Embryonic facial prominence (tissue), 1 donor: ENCODE measurements around the gene KCNS1.
"Not testable (repeated sequence)": the region's sequence is repeated elsewhere in the genome, so short reads cannot be mapped to it uniquely, and the experiment has no call there.

Source experiments
- DNase-seq: peaks from one replicate; pipeline ENCODE4 v3.0.0-alpha.2; 2016; ENCODE audit errors: extremely low spot score

The KCNS1 gene

GRCh38 chr20:45077559-45077958 lies 23.4 kb downstream of the KCNS1 start:
- DNase-seq: no peak

DNA sequence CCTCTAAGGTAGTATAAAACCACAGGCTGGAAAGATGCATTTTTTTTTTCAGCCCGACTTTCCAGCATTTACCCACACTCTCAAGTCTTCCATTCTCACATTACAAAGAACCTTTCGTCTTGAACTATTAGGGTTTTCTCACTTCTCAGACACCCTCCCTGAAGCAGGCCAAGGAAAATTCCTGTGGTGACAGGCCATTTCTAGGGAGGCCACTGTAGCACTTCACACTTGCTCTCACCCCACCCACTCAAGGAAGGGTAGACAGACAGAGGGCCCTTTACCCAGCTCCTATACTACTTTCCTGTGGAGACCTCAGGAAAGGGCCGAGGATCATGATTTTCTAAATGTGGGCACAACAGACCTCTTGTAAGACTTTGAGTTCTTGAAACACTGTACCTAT lies 27.7 kb downstream of the KCNS1 start:
- no peak for DNase-seq

DNA sequence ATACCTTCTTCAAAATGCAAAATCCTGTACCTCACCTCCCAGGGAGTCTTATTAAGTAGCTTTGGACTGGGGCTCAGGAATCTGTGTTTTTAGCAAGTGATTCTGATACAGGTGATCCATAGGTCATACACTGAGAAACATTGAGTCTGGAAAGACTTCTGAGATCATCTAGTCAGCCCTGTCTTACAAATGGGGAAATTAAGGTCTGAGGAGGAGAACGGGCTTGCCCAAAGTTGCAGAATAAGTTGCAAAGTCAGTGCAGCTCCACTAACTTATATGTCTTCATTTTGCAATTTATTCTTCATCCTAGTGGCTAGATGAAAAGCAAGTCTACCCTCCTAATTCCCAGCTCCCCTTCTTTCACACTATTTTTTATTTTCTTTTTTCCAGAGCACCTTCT lies 28.9 kb downstream of the KCNS1 start:
- no peak for DNase-seq

DNA sequence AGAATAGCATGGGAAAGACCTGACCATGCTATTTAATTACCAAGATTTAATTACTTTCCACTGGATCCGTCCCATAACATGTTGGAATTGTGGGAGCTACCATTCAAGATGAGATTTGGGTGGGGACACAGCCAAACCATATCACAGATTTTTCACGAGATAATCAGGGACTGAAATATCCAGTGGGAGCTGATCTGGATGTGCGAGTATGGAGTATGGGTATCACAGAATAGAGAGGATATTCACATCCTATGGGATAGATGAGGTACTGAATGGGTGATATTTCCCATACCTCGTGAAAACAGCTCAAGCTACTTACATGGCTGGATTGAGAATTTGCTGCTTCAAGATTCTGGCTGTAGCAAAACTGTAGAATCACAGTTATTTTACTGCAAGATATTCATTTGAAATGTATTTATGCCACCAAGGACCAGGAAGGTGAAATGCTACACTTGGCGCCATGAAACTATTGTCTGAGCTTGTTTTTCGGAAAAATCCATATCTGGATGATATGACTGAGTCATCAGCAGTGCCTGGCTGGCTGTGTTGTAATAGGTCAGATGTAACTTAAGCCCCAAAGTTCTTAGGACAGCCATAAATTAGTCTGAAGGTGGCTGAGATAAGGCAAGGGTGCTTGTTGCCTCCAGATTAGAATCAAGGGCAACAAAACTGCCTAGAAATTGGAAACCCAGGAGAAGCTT lies 29.8 kb downstream of the KCNS1 start:
- DNase-seq: no peak

GRCh38 chr20:45069261-45069660 lies 31.7 kb downstream of the KCNS1 start:
- DNase-seq: no peak

GRCh38 chr20:45067558-45067957 lies 33.4 kb downstream of the KCNS1 start:
- no peak for DNase-seq

GRCh38 chr20:45067087-45067486 lies 33.8 kb downstream of the KCNS1 start:
- no peak for DNase-seq

GRCh38 chr20:45066372-45066771 lies 34.6 kb downstream of the KCNS1 start:
- DNase-seq: no peak

GRCh38 chr20:45064812-45065211 lies 36.1 kb downstream of the KCNS1 start:
- DNase-seq: no peak

DNA sequence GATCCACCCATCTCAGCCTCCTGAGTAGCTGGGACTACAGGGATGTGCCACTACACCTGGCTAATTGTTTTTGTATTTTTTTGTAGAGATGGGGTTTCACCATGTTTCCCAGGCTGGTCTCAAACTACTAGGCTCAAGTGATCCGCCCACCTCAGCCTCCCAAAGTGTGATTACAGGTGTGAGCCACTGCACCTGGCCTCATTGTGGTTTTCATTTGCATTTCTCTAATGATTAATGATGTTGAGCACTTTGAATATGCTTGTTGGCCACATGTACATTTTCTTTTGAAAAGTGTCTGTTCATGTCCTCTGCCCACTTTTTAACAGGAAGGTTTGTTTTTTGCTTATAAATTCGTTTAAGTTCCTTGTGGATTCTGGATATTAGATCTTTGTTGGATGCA lies 37.8 kb downstream of the KCNS1 start:
- DNase-seq: not testable (repeated sequence)

DNA sequence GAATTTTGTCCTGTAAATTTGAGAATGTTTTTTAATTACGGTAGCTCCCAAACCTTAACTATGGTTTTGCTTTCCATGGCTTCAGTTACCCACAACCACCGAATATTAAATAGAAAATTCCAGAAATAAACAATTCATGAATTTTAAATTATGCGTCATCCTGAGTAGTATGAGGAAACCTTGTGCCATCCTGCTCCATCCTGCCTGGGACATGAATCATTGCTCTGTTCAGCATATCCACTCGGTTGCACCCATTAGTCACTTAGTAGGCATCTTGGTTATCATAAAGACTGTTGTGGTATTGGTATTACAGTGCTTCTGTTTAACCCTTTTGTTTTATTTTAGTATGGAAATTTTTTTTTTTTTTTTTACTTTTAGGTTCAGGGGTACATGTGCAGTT lies 39.7 kb downstream of the KCNS1 start:
- no peak for DNase-seq

DNA sequence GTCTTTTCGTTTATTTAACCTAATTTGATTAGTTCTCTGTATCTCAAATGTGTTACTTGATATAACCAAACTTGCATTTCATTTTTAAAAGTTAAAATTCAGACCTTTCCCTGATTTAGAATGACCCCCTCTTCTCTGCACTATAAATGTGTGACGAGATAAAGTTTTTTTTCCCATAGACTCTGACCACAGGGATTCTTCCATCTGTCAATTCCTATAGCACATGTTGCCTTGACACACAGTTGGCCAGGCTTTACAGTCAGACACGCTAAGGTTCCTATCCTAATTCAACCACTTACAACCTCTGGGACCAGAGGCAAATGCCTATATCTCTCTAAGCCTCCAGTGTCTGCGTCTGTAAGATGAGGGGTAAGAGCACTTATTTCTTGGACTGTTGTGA lies 40.6 kb downstream of the KCNS1 start:
- DNase-seq: no peak

GRCh38 chr20:45059022-45059728 lies 41.8 kb downstream of the KCNS1 start:
- DNase-seq: no peak

GRCh38 chr20:45058168-45058850 lies 42.6 kb downstream of the KCNS1 start:
- DNase-seq: no peak

DNA sequence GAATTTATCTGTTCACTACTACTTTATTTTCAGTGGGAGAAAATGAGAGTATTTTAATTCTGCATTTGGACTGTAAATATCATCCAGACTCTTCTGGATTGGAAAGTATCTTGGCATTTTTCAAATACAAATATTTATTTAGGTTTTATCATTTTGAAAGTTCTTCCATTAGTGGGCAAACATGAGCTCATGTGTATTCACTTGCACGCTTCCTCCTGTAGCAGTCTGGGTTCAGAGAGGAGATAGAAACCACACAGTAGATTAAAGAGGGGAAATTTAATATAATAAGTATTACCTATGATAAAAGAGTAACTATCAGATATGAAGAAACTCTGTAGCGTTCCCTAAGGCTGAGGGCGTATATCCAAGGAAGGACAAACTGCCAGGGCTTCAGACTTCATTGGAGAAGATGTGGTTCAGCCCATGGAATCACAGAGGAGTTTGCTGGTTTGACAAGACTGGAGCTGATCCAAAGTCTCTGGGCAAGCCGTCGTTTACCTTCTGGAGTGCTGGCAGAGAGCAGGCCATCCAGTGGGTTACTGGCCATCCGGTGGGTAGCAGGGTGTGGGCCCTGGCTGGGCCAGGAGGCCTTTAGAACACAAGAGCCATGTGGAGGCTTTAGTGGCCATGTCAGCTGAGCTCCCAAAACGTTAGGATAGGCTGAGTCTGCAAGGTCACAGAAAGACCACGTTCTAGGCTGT lies 44.3 kb downstream of the KCNS1 start:
- no peak for DNase-seq

GRCh38 chr20:45055056-45055455 lies 45.9 kb downstream of the KCNS1 start:
- DNase-seq: no peak

DNA sequence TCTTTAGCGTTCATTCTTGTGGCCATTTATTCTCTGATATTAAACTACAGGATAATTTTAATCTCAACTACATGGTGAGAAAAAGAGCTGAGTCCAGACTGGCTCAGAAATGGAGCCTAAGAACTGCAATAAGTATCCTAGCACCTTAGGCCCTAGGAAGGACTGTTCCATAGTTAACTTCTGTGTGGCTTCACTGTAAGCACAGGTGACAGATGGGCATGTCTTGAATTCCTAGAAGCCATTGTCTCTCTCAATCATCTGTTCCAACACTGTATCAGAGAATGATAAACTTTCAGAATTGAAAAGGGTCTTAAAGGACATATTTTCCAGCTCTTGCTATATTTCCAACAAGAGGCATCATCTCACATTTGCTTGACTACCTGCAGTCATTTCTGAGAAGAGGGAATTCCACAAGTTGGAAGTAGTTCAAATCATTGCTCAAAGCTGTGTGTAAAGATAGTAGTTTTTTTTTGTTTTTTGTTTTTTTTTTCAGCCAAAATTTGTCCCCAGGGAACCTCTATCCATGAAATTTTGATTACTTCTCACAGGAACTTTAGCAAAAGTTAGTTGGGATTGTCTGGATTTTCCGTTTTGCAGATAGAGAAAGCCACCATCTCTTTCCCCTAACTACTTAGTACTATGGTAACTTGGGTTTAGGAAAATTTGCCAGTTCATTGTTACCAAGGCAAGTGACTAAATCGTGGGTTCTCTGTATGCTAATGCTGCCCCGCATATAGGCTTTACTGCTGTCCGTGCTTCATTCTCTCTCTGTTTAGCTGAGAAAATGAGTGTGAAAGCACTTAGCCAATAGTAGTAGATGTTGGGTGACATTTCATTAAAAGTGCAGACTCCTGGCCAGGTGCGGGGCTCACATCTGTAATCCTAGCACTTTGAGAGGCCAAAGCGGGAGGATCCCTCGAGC lies 47.2 kb downstream of the KCNS1 start:
- DNase-seq: no peak

- peak; percentile 67 for DNase-seq
These were observed 48.1 kb downstream of the KCNS1 start for GRCh38 chr20:45052698-45053429.

GRCh38 chr20:45051204-45052060 lies 49.5 kb downstream of the KCNS1 start:
- no peak for DNase-seq
